K562 (cell line): Measurements from ENCODE around the gene FBXL22. TPM values are rescaled to one million over a fixed set of nuclear protein-coding genes. Genes with fewer than 3 reads are reported as not detected.

Experiments used
- ATAC-seq: fragments of 200-7000 bp; cut with Tn5 transposase; 3 replicates; pipeline ENCODE4 v1.9.1; 2020; ENCODE audit warnings: moderate library complexity
- BruUV-seq: library from RNA; stranded (reverse); fragments of 400-500 nt; replicated peaks from 2 replicates; lab custom pipeline; 2021; lab: Mats Ljungman, UMichigan
- CTCF ChIA-PET: fragments of 300-600 bp; formaldehyde crosslinking; extraction: SDS; loops from one replicate; lab custom pipeline; 2021; ENCODE audit warnings: low intra/inter-chr PET ratio; lab: Yijun Ruan, JAX
- POLR2A ChIA-PET: fragments of 300-600, 350-650 bp; sonication (Branson Sonifier 250); formaldehyde crosslinking; extraction: SDS; loops from one replicate; lab custom pipeline; 2021; ENCODE audit warnings: antibody characterized with exemption, inconsistent platforms; lab: Yijun Ruan, JAX
- DNase-seq, 4 experiments: peaks; one replicate each; pipeline versions ENCODE4 v3.0.0 to v3.0.0-alpha.2; 2011 to 2018; ENCODE audit warnings: low spot score in 3 of 4, mixed read lengths in 3 of 4; ENCODE audit errors: extremely low read depth in 1 of 4
- FAIRE-seq: peaks from 2 replicates; lab custom pipeline; 2011; peaks lifted over from hg19 to GRCh38; lab: Jason Lieb, UNC
- H2AFZ ChIP-seq: 2 replicates; pipeline ENCODE4 v1.6.0; 2011; ENCODE audit warnings: low read depth, low read length, control low read depth, inconsistent platforms
- H3K27ac ChIP-seq: fragments of 200-600 bp; 3 replicates; pipeline ENCODE4 v1.8.0; 2011; ENCODE audit warnings: low read depth, mild to moderate bottlenecking, control low read depth, inconsistent platforms, low read length, moderate library complexity, mixed read lengths; ENCODE audit errors: extremely low read depth
- H3K27me3 ChIP-seq, 2 experiments: fragments of 300-600 bp in 1 of 2; 2 replicates in 1 of 2; 3 replicates in 1 of 2; pipeline versions ENCODE4 v1.6.0 to v1.8.0; 2011; ENCODE audit warnings: inconsistent platforms in 2 of 2, low read length in 2 of 2, mild to moderate bottlenecking in 1 of 2, mixed read lengths in 1 of 2, moderate library complexity in 1 of 2; ENCODE audit not compliant: control insufficient read depth in 2 of 2, insufficient read depth in 2 of 2
- H3K36me3 ChIP-seq: fragments of 300-600 bp; 3 replicates; pipeline ENCODE4 v1.8.0; 2011; ENCODE audit warnings: mild to moderate bottlenecking, low read length, inconsistent platforms; ENCODE audit not compliant: control insufficient read depth, insufficient read depth
- H3K4me1 ChIP-seq, 2 experiments: fragments of 200-600 bp in 1 of 2; replicated peaks in 1 of 2; 2 replicates in 1 of 2; 3 replicates in 1 of 2; pipeline versions ENCODE4 v1.5.1 to v1.8.0; 2011; ENCODE audit warnings: inconsistent platforms in 2 of 2, low read length in 2 of 2, mild to moderate bottlenecking in 1 of 2, mixed read lengths in 1 of 2, moderate library complexity in 1 of 2; ENCODE audit not compliant: control insufficient read depth in 2 of 2, insufficient read depth in 2 of 2
- H3K4me2 ChIP-seq: 2 replicates; pipeline ENCODE4 v1.6.1; 2011; ENCODE audit warnings: low read length, control low read depth, inconsistent platforms, mixed read lengths; ENCODE audit not compliant: insufficient read depth
- H3K4me3 ChIP-seq: fragments of 200-600 bp; sonication (generic), shearing (Covaris generic); 2 replicates; pipeline ENCODE4 v1.5.1; 2016; ENCODE audit warnings: control low read depth, inconsistent platforms
- H3K79me2 ChIP-seq: fragments of 200-600 bp; 3 replicates; pipeline ENCODE4 v1.8.0; 2011; ENCODE audit warnings: low read length, inconsistent platforms; ENCODE audit not compliant: control insufficient read depth, insufficient read depth
- H3K9ac ChIP-seq, 2 experiments: 2 replicates each; pipeline versions ENCODE4 v1.6.0 to v1.6.1; 2011; ENCODE audit warnings: low read depth in 2 of 2, low read length in 2 of 2, control low read depth in 1 of 2, inconsistent platforms in 1 of 2, mild to moderate bottlenecking in 1 of 2, mixed read lengths in 1 of 2; ENCODE audit not compliant: insufficient read depth in 1 of 2
- H3K9me1 ChIP-seq: one replicate; pipeline ENCODE4 v1.6.0; 2011; ENCODE audit warnings: inconsistent platforms, mild to moderate bottlenecking, low read length, moderate library complexity; ENCODE audit not compliant: control insufficient read depth, insufficient read depth
- H3K9me3 ChIP-seq: replicated peaks from 2 replicates; pipeline ENCODE4 v1.5.1; 2011; ENCODE audit warnings: low read depth, low read length, inconsistent platforms; ENCODE audit not compliant: control insufficient read depth, insufficient read depth
- H4K20me1 ChIP-seq: replicated peaks from 2 replicates; pipeline ENCODE4 v1.6.1; 2011; ENCODE audit warnings: low read length, inconsistent platforms, mixed read lengths; ENCODE audit not compliant: control insufficient read depth, insufficient read depth
- MAX ChIP-seq: sonication (generic); formaldehyde crosslinking; IDR thresholded peaks from 2 replicates; pipeline ENCODE4 v1.9.0; 2022; ENCODE audit warnings: mild to moderate bottlenecking, missing genetic modification reagents
- RBM15 ChIP-seq: fragments of 200-400 bp; formaldehyde crosslinking; IDR thresholded peaks from 2 replicates; pipeline ENCODE4 v1.6.1; 2018; ENCODE audit warnings: mild to moderate bottlenecking, low read length, moderate library complexity; ENCODE audit not compliant: insufficient read depth
- XRCC5 ChIP-seq: fragments of 200-400 bp; formaldehyde crosslinking; IDR thresholded peaks from 2 replicates; pipeline ENCODE4 v1.6.1; 2017; ENCODE audit warnings: low read depth, mild to moderate bottlenecking, low read length
- WGBS: fragments of 100-300 bp; shearing (Covaris generic); methylation state at CpG from one replicate; pipeline ENCODE4 v1.1.6; 2016; ENCODE audit warnings: low coverage, mixed read lengths; ENCODE audit not compliant: insufficient coverage; ENCODE audit errors: missing lambda C conversion rate; 5-methylcytosine and 5-hydroxymethylcytosine counted together
- in situ Hi-C: fragments of 300-500 bp; cut with MboI; formaldehyde crosslinking; loops from 4 replicates; pipeline ENCODE4 v1.15.0; 2018; ENCODE audit warnings: inconsistent platforms, mixed read lengths
- intact Hi-C: fragments of 100-400 bp; cut with micrococcal nuclease; formaldehyde crosslinking; loops from 2 replicates; pipeline ENCODE4 v1.14.2; 2022
- polyA plus RNA-seq, 8 experiments: library from polyadenylated mRNA; depleted of rRNA in 4 of 8; stranded (reverse) in 5 of 8; unstranded in 3 of 8; fragments of >200 nt; fragmentation: Nextera tagmentation in 2 of 8; fragmentation: Illumina TruSeq in 1 of 8; extraction: Ambion mirVana in 2 of 8; extraction: Trizol in 1 of 8; gene quantifications; 2 replicates each; pipeline versions ENCODE4 v1.2.1 to v1.2.3, GENCODE V29; 2011 to 2014; ENCODE audit warnings: inconsistent platforms in 1 of 8, missing spikeins in 1 of 8
- total RNA-seq, 7 experiments: library from RNA; depleted of rRNA in 6 of 7; stranded (reverse); fragments of >200 nt in 6 of 7; fragmentation: Illumina TruSeq in 2 of 7; extraction: Trizol in 2 of 7; gene quantifications; 2 replicates each; pipeline versions ENCODE4 v1.2.1 to v1.2.3, GENCODE V29; 2011 to 2021; ENCODE audit warnings: low replicate concordance in 1 of 7

Gene FBXL22
- total and polyA plus RNA-seq, 9 of the 15 experiments (the other 6 are each of a cell fraction or from before 2014, with no cell fraction given) = not detected

GRCh38 chr15:63609448-63609847, 12.3 kb downstream of the FBXL22 start:
- 83% methylated on average over 6 of the region's 6 CpGs for WGBS
- no peak overlapping the region for H3K27ac ChIP-seq
- no peak overlapping the region for H3K9ac ChIP-seq
- DNase-seq (no peak), FAIRE-seq (no peak), ATAC-seq (no peak)
- H3K9me3 ChIP-seq = no peaks in the 10 kb centered on the region
- BruUV-seq = no TSS peak
- ChIA-PET POLR2A (interaction anchor here (0.5 to 1.4 kb wide), 5 partner anchors 10 to 561 kb away, joined by 3 to 9 read pairs (median 4); partner anchors contain the start of gene FBXL22), CTCF (interaction anchor here (0.5 to 0.9 kb wide), 6 partner anchors 458 to 1072 kb away, joined by 3 to 8 read pairs (median 4); no protein-coding TSS in a partner anchor)
- peaks cover 79% of the 10 kb centered on the region; the same call in 2 of the 3 replicates for H3K36me3 ChIP-seq
- no peaks in the 10 kb centered on the region for H3K9me1 ChIP-seq
- in situ Hi-C loops (no loop called here), intact Hi-C loops (no loop called here)
- H4K20me1 ChIP-seq = no peaks in the 10 kb centered on the region
- no peaks in the 10 kb centered on the region for H3K79me2 ChIP-seq
- no peak overlapping the region for H3K4me2 ChIP-seq
- H3K27me3 ChIP-seq = no peaks in the 10 kb centered on the region
- H3K4me3 ChIP-seq = no peak overlapping the region
- H3K4me1 ChIP-seq = peaks cover 0 to 11% of the 10 kb centered on the region in 2 experiments; a peak in 3 of 5 replicates
- no peak overlapping the region for H2AFZ ChIP-seq
- no peak for TF ChIP-seq XRCC5
- 0 out of 2 replicates have a peak, but pooled peaks have one; percentile 30 for TF ChIP-seq MAX (CRISPR knock-in tag)
- no peak for TF ChIP-seq RBM15
